ENCODE measurements around the gene ETFB.

ETFB gene

GRCh38 chr19:51372649-51373504 is 6.7 kb upstream of the ETFB start, which contains the start of gene NKG7:
Gene NKG7 (minus strand): TSS chr19:51372654. CDS start chr19:51372535, 119 bp downstream.
- DNase-seq, result peak; percentile 87

GRCh38 chr19:51372021-51372648 is 5.9 kb upstream of the ETFB start:
- DNase-seq, result no peak

- DNase-seq, result no peak
Measured at GRCh38 chr19:51371186-51371690, 5.0 kb upstream of the ETFB start.

GRCh38 chr19:51370230-51370629 is 4.0 kb upstream of the ETFB start:
- no peak for DNase-seq

- peak; percentile 29 for DNase-seq
Measured at GRCh38 chr19:51368366-51369282, 2.4 kb upstream of the ETFB start, which contains the start of gene CLDND2. Gene CLDND2 (minus strand): TSS chr19:51369003. CDS start chr19:51368577, 426 bp downstream.

- peak; percentile 97 for DNase-seq
Measured at GRCh38 chr19:51367565-51368365, 1.6 kb upstream of the ETFB start.

- DNase-seq, result peak; percentile 46
Measured at GRCh38 chr19:51367255-51367564, 1.0 kb upstream of the ETFB start.

GRCh38 chr19:51366389-51367254 is 434 bp upstream of the ETFB start:
- peak; percentile 95 for DNase-seq

- DNase-seq, result peak; percentile 39
Measured at GRCh38 chr19:51365211-51365964, 800 bp downstream of the ETFB start.

GRCh38 chr19:51364200-51365106 is 1.7 kb downstream of the ETFB start:
- DNase-seq, result no peak

- DNase-seq, result no peak
Measured at GRCh38 chr19:51361239-51361638, 4.9 kb downstream of the ETFB start.

GRCh38 chr19:51359294-51359693 is 6.9 kb downstream of the ETFB start:
- no peak for DNase-seq

GRCh38 chr19:51357952-51358351 is 8.2 kb downstream of the ETFB start:
- no peak for DNase-seq

- DNase-seq, result no peak
Measured at GRCh38 chr19:51356159-51356801, 9.9 kb downstream of the ETFB start.

- peak; percentile 45 for DNase-seq
Measured at GRCh38 chr19:51354742-51355148, 11.4 kb downstream of the ETFB start.

- DNase-seq, result no peak
Measured at GRCh38 chr19:51354103-51354741, 12.0 kb downstream of the ETFB start.

GRCh38 chr19:51352783-51353360 is 13.3 kb downstream of the ETFB start:
- no peak for DNase-seq

Data from CD4-positive, alpha-beta T cell treated with Interleukin-17A for 1 hour (primary cell).